H9 (cell line): ENCODE measurements around the gene NSUN2. TPM values are rescaled to one million over a fixed set of nuclear protein-coding genes. Genes with fewer than 3 reads are reported as not detected.

Source experiments
- DNase-seq: peaks from one replicate; pipeline ENCODE4 v3.0.0-alpha.2; 2017
- H2AFZ ChIP-seq: one replicate; pipeline ENCODE4 v1.6.1; 2013; ENCODE audit warnings: mild to moderate bottlenecking, low read length, control low read depth, moderate library complexity
- H2AK5ac ChIP-seq: 2 replicates; pipeline ENCODE4 v1.6.1; 2013; ENCODE audit warnings: low read length, control low read depth, mixed read lengths; ENCODE audit not compliant: insufficient read length
- H2BK120ac ChIP-seq: one replicate; pipeline ENCODE4 v1.6.1; 2013; ENCODE audit warnings: low read depth, mild to moderate bottlenecking, low read length, control low read depth, inconsistent platforms; ENCODE audit not compliant: poor library complexity, severe bottlenecking
- H2BK12ac ChIP-seq: 2 replicates; pipeline ENCODE4 v1.6.1; 2013; ENCODE audit warnings: low read length, control low read depth, mixed read lengths, low read depth; ENCODE audit not compliant: insufficient read length
- H2BK15ac ChIP-seq: 2 replicates; pipeline ENCODE4 v1.6.1; 2013; ENCODE audit warnings: low read depth, low read length, control low read depth
- H2BK20ac ChIP-seq: one replicate; pipeline ENCODE4 v1.6.1; 2013; ENCODE audit warnings: low read depth, mild to moderate bottlenecking, low read length, control low read depth, inconsistent platforms; ENCODE audit not compliant: poor library complexity, severe bottlenecking
- H2BK5ac ChIP-seq: 2 replicates; pipeline ENCODE4 v1.6.1; 2013; ENCODE audit warnings: low read length, control low read depth, mixed read lengths; ENCODE audit not compliant: insufficient read length
- H3K14ac ChIP-seq: 2 replicates; pipeline ENCODE4 v1.6.1; 2013; ENCODE audit warnings: low read length, control low read depth; ENCODE audit not compliant: insufficient read depth
- H3K18ac ChIP-seq: 2 replicates; pipeline ENCODE4 v1.6.1; 2013; ENCODE audit warnings: low read depth, mild to moderate bottlenecking, mixed read lengths, low read length, control low read depth; ENCODE audit not compliant: insufficient read length
- H3K23ac ChIP-seq: 2 replicates; pipeline ENCODE4 v1.6.1; 2013; ENCODE audit warnings: low read length, control low read depth, mixed read lengths, low read depth; ENCODE audit not compliant: insufficient read length
- H3K23me2 ChIP-seq: 2 replicates; pipeline ENCODE4 v1.6.1; 2013; ENCODE audit warnings: low read depth, mild to moderate bottlenecking, mixed read lengths, low read length, control low read depth; ENCODE audit not compliant: insufficient read length, poor library complexity, severe bottlenecking
- H3K27ac ChIP-seq: 2 replicates; pipeline ENCODE4 v1.5.1; 2013; ENCODE audit warnings: low read length, control low read depth, mixed read lengths, low read depth; ENCODE audit not compliant: insufficient read length
- H3K27me3 ChIP-seq: 2 replicates; pipeline ENCODE4 v1.6.1; 2013; ENCODE audit warnings: low read length, control low read depth, inconsistent platforms; ENCODE audit not compliant: insufficient read depth
- H3K4ac ChIP-seq: 2 replicates; pipeline ENCODE4 v1.6.1; 2013; ENCODE audit warnings: low read depth, mild to moderate bottlenecking, control low read depth, inconsistent platforms, low read length, moderate library complexity
- H3K4me1 ChIP-seq: 2 replicates; pipeline ENCODE4 v1.6.1; 2013; ENCODE audit warnings: low read length, control low read depth, inconsistent platforms; ENCODE audit not compliant: insufficient read depth
- H3K4me2 ChIP-seq: 2 replicates; pipeline ENCODE4 v1.6.1; 2013; ENCODE audit warnings: low read length, control low read depth, mixed read lengths; ENCODE audit not compliant: insufficient read length, insufficient read depth
- H3K56ac ChIP-seq: 2 replicates; pipeline ENCODE4 v1.6.1; 2013; ENCODE audit warnings: low read depth, mild to moderate bottlenecking, mixed read lengths, low read length, control low read depth; ENCODE audit not compliant: insufficient read length
- H3K79me1 ChIP-seq: 2 replicates; pipeline ENCODE4 v1.6.1; 2013; ENCODE audit warnings: low read depth, mild to moderate bottlenecking, moderate library complexity, low read length, control low read depth, inconsistent platforms; ENCODE audit not compliant: insufficient read depth, poor library complexity, severe bottlenecking
- H3K79me2 ChIP-seq: 2 replicates; pipeline ENCODE4 v1.6.1; 2013; ENCODE audit warnings: low read length, control low read depth, inconsistent platforms; ENCODE audit not compliant: insufficient read depth
- H3K9ac ChIP-seq: 2 replicates; pipeline ENCODE4 v1.6.1; 2013; ENCODE audit warnings: low read length, control low read depth, mixed read lengths; ENCODE audit not compliant: insufficient read length; ENCODE audit errors: extremely low read depth
- H3K9me3 ChIP-seq: one replicate; pipeline ENCODE4 v1.6.1; 2013; ENCODE audit warnings: low read depth, low read length, inconsistent platforms; ENCODE audit not compliant: control insufficient read depth
- H3T11ph ChIP-seq: one replicate; pipeline ENCODE4 v1.6.1; 2013; ENCODE audit warnings: mild to moderate bottlenecking, low read length, control low read depth, inconsistent platforms
- H4K20me1 ChIP-seq: one replicate; pipeline ENCODE4 v1.6.1; 2013; ENCODE audit not compliant: control insufficient read depth, insufficient read length, insufficient read depth
- H4K5ac ChIP-seq: 2 replicates; pipeline ENCODE4 v1.6.1; 2013; ENCODE audit warnings: low read depth, mild to moderate bottlenecking, mixed read lengths, low read length, control low read depth; ENCODE audit not compliant: insufficient read length
- H4K8ac ChIP-seq: replicated peaks from 2 replicates; pipeline ENCODE4 v1.6.1; 2013; ENCODE audit warnings: low read length, control low read depth, mixed read lengths, low read depth; ENCODE audit not compliant: insufficient read length
- H4K91ac ChIP-seq: 2 replicates; pipeline ENCODE4 v1.6.1; 2013; ENCODE audit warnings: low read depth, mild to moderate bottlenecking, moderate library complexity, mixed read lengths, low read length, control low read depth; ENCODE audit not compliant: insufficient read length
- H3K27ac Mint-ChIP-seq, 3 experiments: 2 replicates in 2 of 3; 3 replicates in 1 of 3; pipeline ENCODE4 v1.8.0; 2020 to 2021; ENCODE audit warnings: mixed read lengths in 3 of 3, mild to moderate bottlenecking in 1 of 3, moderate library complexity in 1 of 3
- H3K27me3 Mint-ChIP-seq: 2 replicates; pipeline ENCODE4 v1.8.0; 2021; ENCODE audit warnings: low read depth, mild to moderate bottlenecking, moderate library complexity, mixed read lengths
- H3K36me3 Mint-ChIP-seq, 3 experiments: 2 replicates in 2 of 3; 3 replicates in 1 of 3; pipeline ENCODE4 v1.8.0; 2020 to 2021; ENCODE audit warnings: low read depth in 3 of 3, mixed read lengths in 3 of 3; ENCODE audit not compliant: insufficient read depth in 1 of 3
- H3K4me1 Mint-ChIP-seq, 2 experiments: 2 replicates each; pipeline ENCODE4 v1.8.0; 2020; ENCODE audit warnings: mixed read lengths in 2 of 2
- H3K4me3 Mint-ChIP-seq, 2 experiments: 2 replicates in 1 of 2; 3 replicates in 1 of 2; pipeline ENCODE4 v1.8.0; 2020 to 2021; ENCODE audit warnings: mild to moderate bottlenecking in 2 of 2, mixed read lengths in 2 of 2, moderate library complexity in 1 of 2
- H3K9me3 Mint-ChIP-seq, 2 experiments: 2 replicates in 1 of 2; 3 replicates in 1 of 2; pipeline ENCODE4 v1.8.0; 2020; ENCODE audit warnings: mild to moderate bottlenecking in 2 of 2, mixed read lengths in 2 of 2, moderate library complexity in 1 of 2
- WGBS: extraction: QIAGEN DNeasy Blood & Tissue Kit; methylation state at CpG from one replicate; pipeline ENCODE4 v1.1.7; 2013; ENCODE audit warnings: missing lambda C conversion rate, low lambda C conversion rate, mixed read lengths; ENCODE audit not compliant: insufficient read length; ENCODE audit errors: extremely low coverage; 5-methylcytosine and 5-hydroxymethylcytosine counted together
- total RNA-seq: library from RNA; stranded (reverse); gene quantifications from 2 replicates; pipeline ENCODE4 v1.2.1, GENCODE V29; 2021
- TF ChIP-seq, protein P1 (sequence below): fragments of 200-600 bp; sonication (generic); conservative IDR thresholded peaks from 3 replicates; pipeline ENCODE4 v1.8.0; 2021; ENCODE audit warnings: antibody characterized with exemption, mild to moderate bottlenecking

The NSUN2 gene
- total RNA-seq, 1 experiment from 2014 or later: 115 TPM

DNA sequence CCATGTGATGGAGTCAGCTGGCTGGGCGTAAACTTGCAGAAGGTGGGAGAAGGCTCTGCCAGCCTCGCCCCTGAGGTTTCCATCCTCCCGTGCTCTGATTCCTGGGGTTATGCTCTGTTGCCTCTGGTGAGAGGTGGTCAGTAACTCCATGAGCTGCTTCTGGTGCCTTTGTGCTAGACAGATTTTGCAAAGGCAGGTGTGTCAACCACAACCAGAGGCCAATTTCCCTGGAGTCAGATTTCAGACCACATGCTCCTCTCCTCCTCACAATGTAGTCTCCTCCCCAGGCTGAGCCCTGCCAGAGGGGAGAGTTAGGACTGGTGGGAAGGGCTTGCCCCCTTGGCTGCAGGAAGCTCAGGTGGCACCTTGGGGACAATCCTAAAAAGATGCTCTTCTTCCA lies 41.6 kb upstream of the NSUN2 start:
- Histone ChIP-seq H3K56ac (no peak overlapping the region), H2AFZ (no peak overlapping the region), H2AK5ac (no peak overlapping the region), H3K27ac (no peak overlapping the region), H2BK120ac (no peak overlapping the region), H2BK12ac (no peak overlapping the region), H4K91ac (no peak overlapping the region), H2BK15ac (no peak overlapping the region), H3K23me2 (no peaks in the 10 kb centered on the region), H3K4me2 (no peak overlapping the region), H4K20me1 (peaks cover 4% of the 10 kb centered on the region), H3K18ac (no peak overlapping the region), H3K79me2 (no peaks in the 10 kb centered on the region; the same call in 1 of the 2 replicates), H3K9ac (no peak overlapping the region), H3K9me3 (peaks cover 6% of the 10 kb centered on the region), H3K23ac (no peak overlapping the region), H4K5ac (no peak overlapping the region), H3K79me1 (no peaks in the 10 kb centered on the region), H4K8ac (no peak overlapping the region), H2BK5ac (no peak overlapping the region), H3K27me3 (no peaks in the 10 kb centered on the region), H3K4me1 (no peaks in the 10 kb centered on the region), H3K4ac (no peak overlapping the region), H3T11ph (no peak overlapping the region), H2BK20ac (no peak overlapping the region), H3K14ac (no peak overlapping the region; the same call in 1 of the 2 replicates)
- Mint-ChIP-seq H3K4me1 (no peaks in the 10 kb centered on the region), H3K4me3 (no peak overlapping the region), H3K9me3 (peaks cover 10 to 24% of the 10 kb centered on the region in 2 experiments), H3K27me3 (peaks cover under 1% of the 10 kb centered on the region), H3K36me3 (peaks cover 27 to 53% (median 42%) of the 10 kb centered on the region in 3 experiments), H3K27ac (no peak overlapping the region)
- no peak for DNase-seq
- TF ChIP-seq, protein P1, sequence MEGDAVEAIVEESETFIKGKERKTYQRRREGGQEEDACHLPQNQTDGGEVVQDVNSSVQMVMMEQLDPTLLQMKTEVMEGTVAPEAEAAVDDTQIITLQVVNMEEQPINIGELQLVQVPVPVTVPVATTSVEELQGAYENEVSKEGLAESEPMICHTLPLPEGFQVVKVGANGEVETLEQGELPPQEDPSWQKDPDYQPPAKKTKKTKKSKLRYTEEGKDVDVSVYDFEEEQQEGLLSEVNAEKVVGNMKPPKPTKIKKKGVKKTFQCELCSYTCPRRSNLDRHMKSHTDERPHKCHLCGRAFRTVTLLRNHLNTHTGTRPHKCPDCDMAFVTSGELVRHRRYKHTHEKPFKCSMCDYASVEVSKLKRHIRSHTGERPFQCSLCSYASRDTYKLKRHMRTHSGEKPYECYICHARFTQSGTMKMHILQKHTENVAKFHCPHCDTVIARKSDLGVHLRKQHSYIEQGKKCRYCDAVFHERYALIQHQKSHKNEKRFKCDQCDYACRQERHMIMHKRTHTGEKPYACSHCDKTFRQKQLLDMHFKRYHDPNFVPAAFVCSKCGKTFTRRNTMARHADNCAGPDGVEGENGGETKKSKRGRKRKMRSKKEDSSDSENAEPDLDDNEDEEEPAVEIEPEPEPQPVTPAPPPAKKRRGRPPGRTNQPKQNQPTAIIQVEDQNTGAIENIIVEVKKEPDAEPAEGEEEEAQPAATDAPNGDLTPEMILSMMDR: no peak
- no CpG with 5 or more reads among the region's 3 CpGs for WGBS
